Measurements from ENCODE around the gene HYOU1.

The HYOU1 gene

DNA sequence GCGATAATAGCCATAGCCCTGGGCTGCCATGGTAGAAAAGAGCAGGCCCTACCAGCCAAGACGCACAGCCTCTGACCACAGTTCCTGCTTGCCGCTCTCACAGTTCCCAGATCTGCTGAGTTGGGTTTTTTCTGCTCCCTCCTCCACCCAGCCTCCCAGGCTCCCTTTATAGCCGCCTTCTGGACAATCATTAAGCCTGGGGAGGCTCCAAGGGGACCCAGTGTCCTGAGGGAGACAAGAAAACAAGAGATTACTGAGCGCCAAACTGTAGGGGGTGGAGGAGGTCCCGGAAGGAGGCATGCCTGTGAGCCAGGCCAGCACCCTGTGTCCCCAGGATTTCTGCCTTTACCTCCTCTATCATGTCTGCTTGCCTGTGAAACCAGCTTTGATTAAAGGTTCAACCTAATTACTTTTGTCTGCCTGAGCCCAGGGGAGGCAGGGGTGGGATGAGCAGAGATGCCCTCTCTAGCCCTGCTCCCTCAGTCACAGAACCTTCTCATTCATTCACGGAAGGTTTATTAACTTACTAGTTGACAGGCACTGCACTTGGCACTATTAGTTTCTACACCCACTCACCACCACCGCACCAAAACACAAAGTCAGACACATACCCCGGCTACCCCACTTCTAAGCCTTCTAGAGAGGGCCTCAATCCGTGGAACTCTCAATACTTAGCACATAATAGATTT lies 27.5 kb downstream of the HYOU1 start:
- Histone ChIP-seq H4K20me1 (ENCODE audit: insufficient read depth, low read length) (no peaks in the 10 kb centered on the region), H3K4me1 (ENCODE audit: insufficient read depth, low read length) (peaks cover 16% of the 10 kb centered on the region), H3K27me3 (ENCODE audit: insufficient read depth, low read length, poor library complexity) (no peaks in the 10 kb centered on the region), H3K36me3 (ENCODE audit: insufficient read depth, low read length) (peaks cover 10% of the 10 kb centered on the region), H3K9ac (ENCODE audit: low read depth, low read length) (no peak overlapping the region), H2AFZ (ENCODE audit: low read depth, low read length) (no peak overlapping the region), H3K79me2 (ENCODE audit: insufficient read depth, low read length) (no peaks in the 10 kb centered on the region), H3K4me3 (ENCODE audit: low read depth in 1 of 2, low read length in 2 of 2) (no peak overlapping the region), H3K4me2 (ENCODE audit: insufficient read depth, low read length) (no peak overlapping the region), H3K27ac (ENCODE audit: low read length) (no peak overlapping the region), H3K9me3 (ENCODE audit: insufficient read depth, low read length, severe bottlenecking) (no peaks in the 10 kb centered on the region)
- DNase-seq (no peak), ATAC-seq (ENCODE audit: insufficient read depth, low read depth) (no peak)
- TF ChIP-seq, protein P1, sequence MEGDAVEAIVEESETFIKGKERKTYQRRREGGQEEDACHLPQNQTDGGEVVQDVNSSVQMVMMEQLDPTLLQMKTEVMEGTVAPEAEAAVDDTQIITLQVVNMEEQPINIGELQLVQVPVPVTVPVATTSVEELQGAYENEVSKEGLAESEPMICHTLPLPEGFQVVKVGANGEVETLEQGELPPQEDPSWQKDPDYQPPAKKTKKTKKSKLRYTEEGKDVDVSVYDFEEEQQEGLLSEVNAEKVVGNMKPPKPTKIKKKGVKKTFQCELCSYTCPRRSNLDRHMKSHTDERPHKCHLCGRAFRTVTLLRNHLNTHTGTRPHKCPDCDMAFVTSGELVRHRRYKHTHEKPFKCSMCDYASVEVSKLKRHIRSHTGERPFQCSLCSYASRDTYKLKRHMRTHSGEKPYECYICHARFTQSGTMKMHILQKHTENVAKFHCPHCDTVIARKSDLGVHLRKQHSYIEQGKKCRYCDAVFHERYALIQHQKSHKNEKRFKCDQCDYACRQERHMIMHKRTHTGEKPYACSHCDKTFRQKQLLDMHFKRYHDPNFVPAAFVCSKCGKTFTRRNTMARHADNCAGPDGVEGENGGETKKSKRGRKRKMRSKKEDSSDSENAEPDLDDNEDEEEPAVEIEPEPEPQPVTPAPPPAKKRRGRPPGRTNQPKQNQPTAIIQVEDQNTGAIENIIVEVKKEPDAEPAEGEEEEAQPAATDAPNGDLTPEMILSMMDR (IDR thresholded peaks at IDR 0.05; ENCODE audit: borderline replicate concordance, extremely low read depth, low read length, poor library complexity, severe bottlenecking), result no peak
- no peak for TF ChIP-seq EZH2 (IDR thresholded peaks at IDR 0.05; ENCODE audit: borderline replicate concordance, low read depth, low read length, severe bottlenecking)

- Histone ChIP-seq H3K36me3 (ENCODE audit: insufficient read depth, low read length) (peaks cover 15% of the 10 kb centered on the region), H3K79me2 (ENCODE audit: insufficient read depth, low read length) (no peaks in the 10 kb centered on the region), H3K4me2 (ENCODE audit: insufficient read depth, low read length) (no peak overlapping the region), H3K27me3 (ENCODE audit: insufficient read depth, low read length, poor library complexity) (no peaks in the 10 kb centered on the region), H2AFZ (ENCODE audit: low read depth, low read length) (no peak overlapping the region), H3K4me1 (ENCODE audit: insufficient read depth, low read length) (peaks cover 16% of the 10 kb centered on the region), H3K9me3 (ENCODE audit: insufficient read depth, low read length, severe bottlenecking) (no peaks in the 10 kb centered on the region), H3K4me3 (ENCODE audit: low read depth in 1 of 2, low read length in 2 of 2) (no peak overlapping the region), H4K20me1 (ENCODE audit: insufficient read depth, low read length) (no peaks in the 10 kb centered on the region), H3K9ac (ENCODE audit: low read depth, low read length) (no peak overlapping the region), H3K27ac (ENCODE audit: low read length) (no peak overlapping the region)
- DNase-seq (no peak), ATAC-seq (ENCODE audit: insufficient read depth, low read depth) (no peak)
- TF ChIP-seq, protein P1 (IDR thresholded peaks at IDR 0.05; ENCODE audit: borderline replicate concordance, extremely low read depth, low read length, poor library complexity, severe bottlenecking), result no peak
- TF ChIP-seq EZH2 (IDR thresholded peaks at IDR 0.05; ENCODE audit: borderline replicate concordance, low read depth, low read length, severe bottlenecking), result no peak
Measured at GRCh38 chr11:119029069-119029339, 28.0 kb downstream of the HYOU1 start.

DNA sequence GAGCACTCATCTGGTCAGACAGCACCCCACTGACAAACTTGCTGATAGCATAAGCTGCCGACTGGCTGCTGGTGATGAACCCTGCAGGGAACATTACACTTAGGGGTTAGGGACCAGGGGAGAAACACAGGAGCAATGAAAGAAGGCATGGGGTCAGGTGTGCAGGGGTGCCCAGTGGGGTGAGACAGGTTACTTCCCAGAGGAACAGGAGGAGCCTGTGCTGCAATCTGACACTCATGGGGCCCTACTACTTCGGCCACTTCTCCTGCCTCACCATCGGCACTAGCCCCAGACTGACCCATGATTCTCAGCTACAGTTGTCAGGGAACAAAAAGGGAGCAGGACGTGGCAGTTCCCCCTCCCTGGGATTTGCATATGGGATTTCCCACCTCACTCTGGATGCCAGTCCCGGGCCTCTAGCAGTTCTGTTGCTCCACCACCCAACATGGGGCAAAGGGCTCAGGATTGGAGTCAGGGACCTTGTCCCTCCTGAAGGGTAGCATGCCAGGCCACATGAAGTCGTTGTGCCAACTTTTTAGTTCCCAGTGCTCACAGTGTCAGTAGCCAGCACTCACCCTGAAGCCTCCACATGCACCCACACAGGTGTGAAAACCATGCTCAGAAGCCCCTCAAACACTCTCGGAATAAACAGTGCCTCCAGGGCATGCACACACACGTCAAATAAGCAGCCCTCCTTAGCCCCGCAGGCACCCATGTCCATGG lies 28.5 kb downstream of the HYOU1 start:
- ATAC-seq (ENCODE audit: insufficient read depth, low read depth) (no peak), DNase-seq (no peak)
- Histone ChIP-seq H3K4me3 (ENCODE audit: low read depth in 1 of 2, low read length in 2 of 2) (no peak overlapping the region), H2AFZ (ENCODE audit: low read depth, low read length) (no peak overlapping the region), H3K9me3 (ENCODE audit: insufficient read depth, low read length, severe bottlenecking) (no peaks in the 10 kb centered on the region), H3K27me3 (ENCODE audit: insufficient read depth, low read length, poor library complexity) (no peaks in the 10 kb centered on the region), H3K36me3 (ENCODE audit: insufficient read depth, low read length) (peaks cover 20% of the 10 kb centered on the region), H4K20me1 (ENCODE audit: insufficient read depth, low read length) (no peaks in the 10 kb centered on the region), H3K27ac (ENCODE audit: low read length) (no peak overlapping the region), H3K4me2 (ENCODE audit: insufficient read depth, low read length) (no peak overlapping the region), H3K4me1 (ENCODE audit: insufficient read depth, low read length) (peaks cover 16% of the 10 kb centered on the region), H3K9ac (ENCODE audit: low read depth, low read length) (no peak overlapping the region; the same call in 1 of the 2 replicates), H3K79me2 (ENCODE audit: insufficient read depth, low read length) (no peaks in the 10 kb centered on the region)
- TF ChIP-seq, protein P1 (IDR thresholded peaks at IDR 0.05; ENCODE audit: borderline replicate concordance, extremely low read depth, low read length, poor library complexity, severe bottlenecking), result no peak
- no peak for TF ChIP-seq EZH2 (IDR thresholded peaks at IDR 0.05; ENCODE audit: borderline replicate concordance, low read depth, low read length, severe bottlenecking)

Data from DND-41 (cell line).